Endodermal cell (in vitro differentiated cells): ENCODE results near the gene SUPT3H. TPM values are rescaled to one million over a fixed set of nuclear protein-coding genes. Genes with fewer than 3 reads are reported as not detected.

Experiments used
- DNase-seq: peaks from one replicate; pipeline ENCODE4 v3.0.0-alpha.2; 2017
- H3K27ac ChIP-seq: 2 replicates; pipeline ENCODE4 v1.5.1; 2013; ENCODE audit warnings: mild to moderate bottlenecking, low read depth, low read length, moderate library complexity
- H3K27me3 ChIP-seq: 2 replicates; pipeline ENCODE4 v1.6.1; 2013; ENCODE audit warnings: mild to moderate bottlenecking, low read length, moderate library complexity; ENCODE audit not compliant: insufficient read depth, control insufficient read depth, poor library complexity, severe bottlenecking
- H3K36me3 ChIP-seq: 2 replicates; pipeline ENCODE4 v1.7.0; 2013; ENCODE audit warnings: mild to moderate bottlenecking, low read length, moderate library complexity; ENCODE audit not compliant: control insufficient read depth, insufficient read depth
- H3K4me1 ChIP-seq: one replicate; pipeline ENCODE4 v1.7.0; 2013; ENCODE audit warnings: low read length; ENCODE audit not compliant: control insufficient read depth, insufficient read depth
- H3K4me3 ChIP-seq: 2 replicates; pipeline ENCODE4 v1.5.1; 2013; ENCODE audit warnings: mild to moderate bottlenecking, low read length, moderate library complexity
- H3K9ac ChIP-seq: 2 replicates; pipeline ENCODE4 v1.6.1; 2013; ENCODE audit warnings: mild to moderate bottlenecking, low read length, moderate library complexity; ENCODE audit not compliant: poor library complexity, severe bottlenecking; ENCODE audit errors: extremely low read depth
- H3K9me3 ChIP-seq: 2 replicates; pipeline ENCODE4 v1.6.1; 2013; ENCODE audit warnings: mild to moderate bottlenecking, low read length, moderate library complexity; ENCODE audit not compliant: control insufficient read depth
- H3K27ac Mint-ChIP-seq: 2 replicates; pipeline ENCODE4 v1.8.0; 2020; ENCODE audit warnings: mixed read lengths
- H3K27me3 Mint-ChIP-seq: 2 replicates; pipeline ENCODE4 v1.8.0; 2021; ENCODE audit warnings: mild to moderate bottlenecking, mixed read lengths; ENCODE audit not compliant: insufficient read depth
- H3K36me3 Mint-ChIP-seq: 2 replicates; pipeline ENCODE4 v1.8.0; 2020; ENCODE audit warnings: low read depth, mixed read lengths
- H3K4me1 Mint-ChIP-seq: 2 replicates; pipeline ENCODE4 v1.8.0; 2020; ENCODE audit warnings: mixed read lengths
- H3K4me3 Mint-ChIP-seq: 2 replicates; pipeline ENCODE4 v1.8.0; 2020; ENCODE audit warnings: mild to moderate bottlenecking, moderate library complexity, mixed read lengths
- H3K9me3 Mint-ChIP-seq: 2 replicates; pipeline ENCODE4 v1.8.0; 2020; ENCODE audit warnings: mild to moderate bottlenecking, mixed read lengths
- WGBS, 2 experiments: methylation state at CpG; one replicate each; pipeline versions ENCODE4 v1.1.5 to v1.1.7; 2013; ENCODE audit warnings: missing lambda C conversion rate in 2 of 2, mixed read lengths in 1 of 2; ENCODE audit not compliant: insufficient coverage in 1 of 2, insufficient read length in 1 of 2; 5-methylcytosine and 5-hydroxymethylcytosine counted together
- total RNA-seq, 2 donors: library from RNA; stranded (reverse); fragmentation: NEBNext Ultra II Directional in 1 of 2; extraction: Animal tissue kit (Norgen Biotek cat#: 25700) in 1 of 2; gene quantifications; 2 replicates in 1 of 2; 3 replicates in 1 of 2; pipeline ENCODE4 v1.2.1, GENCODE V29; 2021
- TF ChIP-seq, protein P1 (sequence below): fragments of 200-600 bp; sonication (generic); conservative IDR thresholded peaks from 2 replicates; pipeline ENCODE4 v1.5.0; 2021; ENCODE audit warnings: antibody characterized with exemption, mild to moderate bottlenecking

SUPT3H gene
- total RNA-seq, 2 donors from 2014 or later, result 32.4 to 34.7 TPM

DNA sequence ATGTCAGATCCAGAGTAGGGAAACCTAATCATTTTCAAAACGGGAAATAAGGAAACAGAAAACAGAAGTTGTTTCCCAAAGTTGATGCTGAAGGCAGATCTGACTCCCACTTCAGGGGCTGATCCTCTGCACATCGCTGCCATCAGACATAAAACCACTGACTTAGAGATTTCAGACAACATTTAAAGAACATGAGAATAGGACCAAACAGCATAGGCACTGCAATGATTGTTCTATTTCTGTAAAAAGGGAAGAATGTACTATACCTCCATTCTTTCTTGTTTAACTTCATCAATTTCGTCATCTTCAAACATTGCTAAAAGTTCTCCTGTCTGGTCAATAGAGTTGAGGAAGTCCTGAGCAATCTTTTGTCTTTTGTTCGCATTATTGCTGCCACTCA is 374.3 kb downstream of the SUPT3H start:
- Histone ChIP-seq H3K27me3 (no peaks in the 10 kb centered on the region), H3K4me3 (no peak overlapping the region), H3K9ac (no peak overlapping the region), H3K9me3 (peaks cover 19% of the 10 kb centered on the region), H3K36me3 (no peaks in the 10 kb centered on the region), H3K4me1 (peaks cover 3% of the 10 kb centered on the region), H3K27ac (no peak overlapping the region)
- Mint-ChIP-seq H3K27me3 (peaks cover 4% of the 10 kb centered on the region), H3K36me3 (peaks cover 2% of the 10 kb centered on the region), H3K9me3 (peaks cover 4% of the 10 kb centered on the region), H3K4me3 (no peak overlapping the region), H3K4me1 (peaks cover 20% of the 10 kb centered on the region), H3K27ac (no peak overlapping the region)
- WGBS, 2 experiments, result 93 to 100% methylated on average over 1 to 4 of the region's 4 CpGs
- DNase-seq, result no peak
- TF ChIP-seq, protein P1, sequence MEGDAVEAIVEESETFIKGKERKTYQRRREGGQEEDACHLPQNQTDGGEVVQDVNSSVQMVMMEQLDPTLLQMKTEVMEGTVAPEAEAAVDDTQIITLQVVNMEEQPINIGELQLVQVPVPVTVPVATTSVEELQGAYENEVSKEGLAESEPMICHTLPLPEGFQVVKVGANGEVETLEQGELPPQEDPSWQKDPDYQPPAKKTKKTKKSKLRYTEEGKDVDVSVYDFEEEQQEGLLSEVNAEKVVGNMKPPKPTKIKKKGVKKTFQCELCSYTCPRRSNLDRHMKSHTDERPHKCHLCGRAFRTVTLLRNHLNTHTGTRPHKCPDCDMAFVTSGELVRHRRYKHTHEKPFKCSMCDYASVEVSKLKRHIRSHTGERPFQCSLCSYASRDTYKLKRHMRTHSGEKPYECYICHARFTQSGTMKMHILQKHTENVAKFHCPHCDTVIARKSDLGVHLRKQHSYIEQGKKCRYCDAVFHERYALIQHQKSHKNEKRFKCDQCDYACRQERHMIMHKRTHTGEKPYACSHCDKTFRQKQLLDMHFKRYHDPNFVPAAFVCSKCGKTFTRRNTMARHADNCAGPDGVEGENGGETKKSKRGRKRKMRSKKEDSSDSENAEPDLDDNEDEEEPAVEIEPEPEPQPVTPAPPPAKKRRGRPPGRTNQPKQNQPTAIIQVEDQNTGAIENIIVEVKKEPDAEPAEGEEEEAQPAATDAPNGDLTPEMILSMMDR, result no peak

DNA sequence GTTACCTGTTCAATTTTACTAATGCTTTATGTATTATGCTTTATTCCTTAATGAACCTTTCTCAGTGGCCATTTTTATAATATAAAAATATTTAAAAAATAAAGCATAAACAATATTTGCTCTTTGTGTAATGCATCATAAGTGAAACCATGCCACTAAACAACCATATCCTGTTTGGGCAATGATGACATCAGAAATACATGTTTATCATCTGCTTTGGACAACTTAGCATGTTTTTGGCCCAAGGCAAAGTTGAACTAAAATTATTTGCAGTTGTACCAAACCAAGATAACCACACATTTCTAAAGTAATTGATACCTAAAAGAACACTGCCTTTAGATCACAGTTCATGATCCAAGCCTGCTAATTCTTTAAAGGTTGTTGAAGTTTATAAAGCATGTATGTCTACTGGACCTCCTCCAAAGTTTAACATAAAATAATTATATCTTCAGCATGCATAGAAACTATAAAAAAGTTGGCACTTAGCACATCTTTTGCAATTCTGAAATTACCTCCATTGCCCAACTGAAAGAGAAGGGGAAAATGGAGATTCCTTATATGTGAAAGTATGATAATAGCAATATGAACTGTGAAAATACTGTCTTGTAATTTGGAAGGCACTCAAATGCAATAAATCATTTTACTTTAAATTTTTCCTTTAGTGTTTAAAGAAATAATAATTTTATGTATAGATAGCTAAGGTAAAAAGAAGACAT is 375.2 kb downstream of the SUPT3H start:
- DNase-seq, result no peak
- H3K4me3 Mint-ChIP-seq, result no peak overlapping the region
- peaks cover 2% of the 10 kb centered on the region for H3K36me3 Mint-ChIP-seq
- peaks cover 18% of the 10 kb centered on the region for H3K9me3 ChIP-seq
- no peaks in the 10 kb centered on the region for H3K27me3 ChIP-seq
- H3K27ac Mint-ChIP-seq, result no peak overlapping the region
- no peak overlapping the region for H3K27ac ChIP-seq
- peaks cover 20% of the 10 kb centered on the region for H3K4me1 Mint-ChIP-seq
- no peak overlapping the region for H3K9ac ChIP-seq
- H3K4me1 ChIP-seq, result peaks cover 3% of the 10 kb centered on the region
- peaks cover 4% of the 10 kb centered on the region for H3K27me3 Mint-ChIP-seq
- no peak overlapping the region for H3K4me3 ChIP-seq
- no peaks in the 10 kb centered on the region for H3K36me3 ChIP-seq
- TF ChIP-seq, protein P1, result no peak
- peaks cover 3% of the 10 kb centered on the region for H3K9me3 Mint-ChIP-seq

DNA sequence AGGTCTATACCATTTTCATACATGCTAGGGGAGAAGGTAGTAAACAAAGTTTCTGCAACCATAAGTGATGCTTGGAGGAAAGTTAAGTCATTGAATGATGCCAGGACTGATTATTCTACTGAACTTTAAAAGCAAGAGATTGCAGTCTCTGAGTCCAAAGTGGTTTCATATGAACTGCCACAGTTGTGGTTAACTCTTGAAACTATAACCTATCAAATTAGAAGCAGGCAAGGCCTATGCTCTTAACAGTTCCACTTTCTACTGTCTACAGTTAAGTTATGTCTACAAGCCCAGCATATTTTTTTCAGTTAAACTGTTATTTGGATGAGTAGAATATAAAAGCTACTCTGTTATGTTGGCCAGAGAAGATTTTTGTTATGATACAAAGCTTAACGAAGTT is 376.1 kb downstream of the SUPT3H start:
- H3K4me3 Mint-ChIP-seq, result no peak overlapping the region
- H3K36me3 ChIP-seq, result no peaks in the 10 kb centered on the region
- H3K4me1 Mint-ChIP-seq, result peaks cover 17% of the 10 kb centered on the region
- H3K36me3 Mint-ChIP-seq, result peaks cover 2% of the 10 kb centered on the region
- H3K4me1 ChIP-seq, result peaks cover 3% of the 10 kb centered on the region
- H3K27ac ChIP-seq, result no peak overlapping the region
- no peak overlapping the region for H3K9ac ChIP-seq
- no peaks in the 10 kb centered on the region for H3K9me3 Mint-ChIP-seq
- H3K27me3 ChIP-seq, result no peaks in the 10 kb centered on the region
- H3K9me3 ChIP-seq, result peaks cover 9% of the 10 kb centered on the region
- no peak overlapping the region for H3K4me3 ChIP-seq
- no peak for DNase-seq
- peaks cover 4% of the 10 kb centered on the region for H3K27me3 Mint-ChIP-seq
- WGBS, 2 experiments, result 88% methylated on average over 1 of the region's 1 CpG; no CpG with 5 or more reads in 1 of the 2 experiments
- H3K27ac Mint-ChIP-seq, result no peak overlapping the region
- TF ChIP-seq, protein P1, result no peak
